C1 segment of cervical spinal cord (tissue), 14 donors: Measurements from ENCODE around the gene ARL15.
A peak's percentile ranks its signal among the peaks of the same experiment; 100 is the strongest.
"Not testable (repeated sequence)": the region's sequence is repeated elsewhere in the genome, so short reads cannot be mapped to it uniquely, and the experiment has no call there.

Source experiments
- DNase-seq, 14 donors: peaks; one replicate each; lab custom pipeline; 2025; lab: John Stamatoyannopoulos, UW

The ARL15 gene

DNA sequence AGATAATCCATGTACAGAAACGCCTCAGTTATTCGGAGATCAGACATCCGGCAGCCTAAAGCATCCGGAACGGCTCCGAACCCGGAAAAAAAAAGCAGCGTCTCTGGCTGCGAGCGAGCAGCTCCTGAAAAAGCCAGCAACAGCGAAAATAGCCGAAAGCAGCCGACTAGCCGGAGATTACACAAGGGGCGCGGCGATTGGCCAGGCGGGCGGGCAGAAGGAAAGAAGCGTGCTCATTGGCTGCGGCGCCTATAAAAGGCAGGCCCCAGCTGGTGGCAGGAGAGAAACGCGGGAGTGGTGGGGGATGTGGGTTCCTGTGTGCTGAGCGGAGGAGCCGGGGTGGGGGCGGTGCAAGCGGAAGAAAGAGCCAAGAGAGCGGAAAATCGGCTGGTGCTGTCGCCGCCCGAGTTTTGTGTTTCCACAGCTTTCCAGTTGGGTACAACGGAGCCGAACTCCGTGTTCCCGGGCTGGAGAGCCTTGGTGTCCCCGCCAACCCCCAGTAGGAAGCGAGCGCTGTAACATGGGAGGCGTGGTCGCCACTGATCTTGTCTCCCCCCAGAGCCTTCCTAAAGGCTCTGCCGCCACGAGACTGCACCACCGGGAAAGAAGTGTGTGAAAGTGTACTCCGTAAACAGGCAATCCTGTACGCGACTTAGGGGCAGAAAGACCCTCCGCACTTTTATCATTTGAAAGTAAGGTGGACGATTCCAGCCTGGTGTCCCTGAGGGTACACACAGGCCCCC, at the start of gene ARL15:
TSS of gene ARL15 (minus strand) at position 141 of the 743 bp plus-strand sequence.
- DNase-seq, result peak; percentile 76 to 97 (median 96)

DNA sequence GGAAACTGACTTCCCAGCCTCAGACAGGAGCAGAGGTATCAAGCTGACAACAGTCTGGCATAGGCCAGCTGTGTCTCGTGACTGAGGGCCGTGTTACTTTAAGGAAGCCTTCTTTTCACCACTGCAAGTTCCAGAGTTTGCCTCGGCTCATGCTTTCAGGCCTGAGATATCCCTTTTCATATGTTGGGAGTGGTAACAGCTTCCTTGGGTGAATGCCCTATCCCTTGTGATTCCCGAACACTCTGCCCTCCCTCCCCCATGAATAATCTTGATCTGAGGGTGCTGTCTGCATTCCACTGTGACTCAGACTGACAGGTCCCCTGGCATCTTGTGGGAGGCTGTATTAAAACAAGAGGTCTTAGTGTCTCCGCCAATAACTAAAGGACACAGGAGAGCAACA, 49.7 kb upstream of the ARL15 start:
- no peak for DNase-seq

DNA sequence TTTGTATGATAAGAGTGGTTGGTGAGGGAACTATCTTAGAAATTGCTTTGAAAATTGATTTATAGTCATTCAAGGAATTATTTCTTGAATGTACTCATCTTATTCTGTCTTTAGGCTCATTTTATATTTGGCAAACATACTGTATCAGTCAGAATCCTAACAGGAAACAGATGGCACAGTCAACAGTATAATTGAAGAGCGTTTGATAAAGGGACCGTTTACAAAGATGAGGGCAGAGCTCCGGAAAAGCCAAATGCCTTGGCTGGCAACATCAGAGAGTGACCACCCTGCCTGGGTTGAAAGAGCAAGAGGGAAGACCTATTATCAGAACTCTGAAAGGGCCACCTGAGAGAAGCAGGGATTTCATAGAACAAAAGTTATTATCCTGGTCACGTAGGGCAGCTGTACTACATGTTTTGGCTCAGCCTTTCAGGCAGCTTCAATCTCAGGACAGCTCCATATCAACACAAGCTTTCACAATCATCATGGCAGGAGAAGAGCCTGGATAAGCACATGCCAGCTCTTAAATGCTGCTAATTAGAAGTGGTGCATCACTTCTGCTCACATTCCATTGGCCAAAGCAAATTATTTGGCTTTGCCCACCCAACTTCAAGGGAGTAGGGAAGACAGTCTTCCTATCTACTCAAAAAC, 47.2 kb upstream of the ARL15 start:
- no peak for DNase-seq

DNA sequence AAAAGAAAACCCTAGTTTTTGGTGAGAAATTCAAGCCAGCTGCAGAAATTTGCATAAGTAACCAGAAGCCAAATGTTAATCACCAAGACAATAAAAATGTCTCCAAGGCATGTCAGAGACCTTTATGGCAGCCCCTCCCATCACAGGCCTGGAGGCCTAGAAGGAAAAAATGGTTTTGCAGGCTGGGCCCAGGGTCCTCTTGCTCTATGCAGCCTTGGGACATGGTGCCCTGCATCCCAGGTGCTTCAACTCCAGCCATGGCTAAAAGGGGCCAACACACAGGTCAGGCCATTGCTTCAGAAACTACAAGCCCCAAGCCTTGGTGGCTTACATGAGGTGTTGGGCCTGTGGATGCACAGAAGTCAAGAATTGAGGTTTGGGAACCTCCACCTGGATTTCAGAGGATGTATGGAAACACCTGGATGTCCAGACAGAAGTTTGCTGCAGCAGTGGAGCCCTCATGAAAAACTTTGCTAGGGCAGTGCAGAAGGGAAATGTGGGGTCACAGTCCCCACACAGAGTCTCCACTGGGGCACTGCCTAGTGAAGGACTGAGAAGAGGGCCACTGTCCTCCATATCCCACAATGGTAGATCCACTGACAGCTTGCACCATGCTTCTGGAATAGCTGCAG, 43.7 kb upstream of the ARL15 start:
- not testable (repeated sequence) for DNase-seq

DNA sequence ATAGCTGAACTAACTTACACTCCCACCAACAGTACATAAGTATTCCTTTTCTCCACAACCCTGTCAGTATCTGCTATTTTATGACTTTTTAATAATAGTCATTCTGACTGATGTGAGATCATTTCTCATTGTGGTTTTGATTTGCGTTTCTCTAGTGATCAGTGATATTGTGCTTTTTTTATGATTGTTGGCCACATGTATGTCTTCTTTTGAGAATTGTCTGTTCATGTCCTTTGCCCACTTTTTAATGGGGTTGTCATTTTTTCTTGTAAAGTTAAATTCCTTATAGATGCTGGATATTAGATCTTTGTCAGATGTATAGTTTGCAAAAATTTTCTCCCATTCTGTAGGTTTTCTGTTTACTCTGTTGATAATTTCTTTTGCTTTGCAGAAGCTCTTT, 42.2 kb upstream of the ARL15 start:
- DNase-seq, result not testable (repeated sequence)

DNA sequence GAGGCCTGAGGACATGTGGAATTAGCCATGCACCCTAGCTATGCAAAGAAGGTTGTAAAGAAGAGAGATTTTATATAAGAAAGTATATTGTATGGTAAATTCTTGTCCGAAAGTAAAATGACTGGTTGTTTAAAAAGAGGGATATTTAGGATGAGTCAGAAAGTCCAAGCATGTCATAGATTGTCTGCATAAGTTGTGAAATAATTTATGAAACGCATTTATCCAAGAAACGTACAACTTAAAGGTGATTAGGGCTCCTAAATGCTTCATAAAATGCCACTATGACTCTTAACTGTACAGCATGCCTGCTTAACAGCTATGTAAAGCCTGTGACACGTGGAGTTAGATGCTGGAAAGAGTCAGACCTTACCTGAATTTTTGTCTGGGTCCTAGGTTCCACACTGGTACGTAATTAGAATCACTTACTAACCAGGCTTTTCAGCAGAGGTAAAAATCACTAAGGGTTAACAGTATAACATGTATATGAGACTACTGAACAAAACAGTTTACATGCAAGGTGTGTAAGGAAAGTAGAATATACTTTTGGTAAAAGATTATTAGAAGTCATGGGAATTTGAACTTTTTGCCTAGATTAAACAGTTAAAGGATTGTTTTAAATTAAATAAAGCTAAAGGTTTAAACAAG, 37.0 kb upstream of the ARL15 start:
- DNase-seq, result no peak

DNA sequence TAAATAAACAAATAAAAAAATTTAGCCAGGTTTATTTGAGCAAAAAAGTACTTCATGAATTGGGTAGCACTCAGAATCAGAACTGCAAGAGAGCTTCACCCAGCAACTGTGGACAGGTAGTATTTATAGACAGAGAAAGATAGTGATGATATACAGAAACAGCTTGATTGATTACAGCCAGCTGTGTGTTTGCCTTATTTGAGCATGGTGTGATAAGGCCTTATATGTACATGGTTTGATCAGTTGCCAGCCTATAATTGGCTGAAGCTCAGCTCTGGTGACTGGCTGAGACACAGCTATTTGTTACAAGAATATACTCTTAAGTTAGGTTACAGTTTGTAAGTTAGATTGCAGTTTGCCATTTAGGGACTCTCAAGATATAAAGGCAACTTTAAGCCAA, 34.3 kb upstream of the ARL15 start:
- no peak for DNase-seq

DNA sequence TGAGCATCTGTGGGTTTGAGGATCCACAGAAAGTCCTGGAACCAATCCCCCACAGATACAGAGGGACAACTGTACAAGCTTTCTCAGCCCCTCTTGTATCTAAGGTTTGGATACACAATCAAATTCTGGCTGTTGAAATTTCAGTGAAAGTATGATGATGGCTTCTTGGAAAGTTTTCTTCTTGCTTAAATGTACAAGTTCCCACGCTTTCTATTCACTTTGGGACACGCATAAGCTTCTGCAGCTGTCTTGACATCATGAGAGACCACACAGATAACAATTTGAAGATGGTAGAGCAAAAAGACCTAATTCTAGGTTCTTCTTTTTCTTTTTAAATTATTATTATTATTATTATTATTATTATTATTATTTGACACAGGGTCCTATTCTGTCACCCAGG, 31.6 kb upstream of the ARL15 start:
- DNase-seq, result no peak

DNA sequence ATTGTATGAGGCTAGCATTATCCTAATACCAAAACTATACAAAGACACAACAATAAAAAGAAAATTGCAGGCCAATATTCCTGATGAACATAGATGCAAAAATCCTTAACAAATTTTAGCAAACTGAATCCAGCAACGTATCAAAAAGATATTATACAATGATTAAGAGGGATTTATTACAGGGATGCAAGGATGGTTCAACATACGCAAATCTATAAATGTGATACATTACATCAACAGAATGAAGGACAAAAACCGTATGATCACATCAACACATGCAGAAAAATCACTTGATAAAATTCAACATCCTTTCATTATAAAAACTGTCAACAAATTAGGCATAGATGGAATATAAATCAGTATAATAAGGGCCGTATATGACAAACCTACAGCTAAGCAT, 27.1 kb upstream of the ARL15 start:
- no peak for DNase-seq

DNA sequence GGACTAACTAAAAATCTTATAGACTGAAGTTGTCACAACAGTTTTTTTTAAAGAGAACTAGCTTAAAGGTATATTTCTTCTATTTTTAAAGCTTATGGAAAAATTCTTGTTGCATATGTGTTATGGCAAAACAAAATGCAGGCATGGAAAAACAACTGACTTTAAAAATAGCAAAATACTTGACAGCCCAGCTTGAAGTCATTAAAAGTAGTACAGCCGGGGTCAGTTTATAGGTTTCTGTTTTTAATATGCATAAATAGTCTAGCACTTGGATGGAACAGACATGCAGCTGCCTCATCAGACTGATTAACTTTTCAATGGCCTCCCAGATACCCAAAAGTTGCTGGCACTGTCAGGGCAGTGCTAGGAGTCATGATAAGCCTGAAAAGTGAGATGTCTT, 22.3 kb upstream of the ARL15 start:
- no peak for DNase-seq

DNA sequence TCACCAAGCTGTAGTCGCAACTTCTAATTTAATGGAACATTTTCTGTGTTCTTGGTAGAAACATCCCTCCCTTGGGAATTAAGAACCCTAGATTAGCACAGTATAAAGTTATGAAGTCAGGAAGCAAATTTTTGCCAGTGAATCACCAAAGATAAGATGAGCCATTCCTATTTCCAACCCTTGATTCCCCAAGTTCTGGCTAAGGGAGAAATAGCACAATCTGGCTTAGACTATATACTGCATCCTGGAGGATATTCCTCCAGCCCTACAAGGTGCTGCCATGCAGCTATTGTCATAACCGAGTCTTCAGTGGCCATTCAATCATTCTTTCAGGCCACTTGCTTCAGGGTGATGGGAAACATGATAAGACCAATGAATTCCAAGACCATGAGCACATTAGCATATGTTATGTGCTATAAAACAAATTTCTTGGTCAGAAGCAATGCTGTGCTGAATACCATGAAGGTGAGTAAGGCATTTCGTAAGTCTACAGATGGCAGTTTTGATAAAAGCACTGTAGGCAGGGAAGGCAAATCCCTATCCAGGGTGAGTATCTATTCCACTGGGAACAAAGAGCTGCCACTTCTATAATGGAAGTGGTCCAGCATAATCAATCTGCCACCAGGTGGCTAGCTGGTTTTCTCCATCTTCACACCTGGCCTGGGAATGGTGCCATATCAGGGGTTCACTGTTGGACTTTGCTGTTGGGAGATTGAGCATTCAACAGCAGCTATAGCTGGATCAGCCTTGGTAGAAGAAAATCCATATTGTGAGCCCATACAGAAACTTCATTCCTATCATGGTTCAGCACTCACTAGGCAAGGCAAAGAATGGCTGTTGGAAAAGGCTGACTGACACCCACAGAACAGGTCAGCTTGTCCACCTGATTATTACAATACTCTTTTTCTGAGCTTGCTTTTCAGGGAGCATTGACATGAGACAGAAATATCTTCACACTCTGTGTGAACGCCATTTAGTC, 19.6 kb upstream of the ARL15 start:
- no peak for DNase-seq

DNA sequence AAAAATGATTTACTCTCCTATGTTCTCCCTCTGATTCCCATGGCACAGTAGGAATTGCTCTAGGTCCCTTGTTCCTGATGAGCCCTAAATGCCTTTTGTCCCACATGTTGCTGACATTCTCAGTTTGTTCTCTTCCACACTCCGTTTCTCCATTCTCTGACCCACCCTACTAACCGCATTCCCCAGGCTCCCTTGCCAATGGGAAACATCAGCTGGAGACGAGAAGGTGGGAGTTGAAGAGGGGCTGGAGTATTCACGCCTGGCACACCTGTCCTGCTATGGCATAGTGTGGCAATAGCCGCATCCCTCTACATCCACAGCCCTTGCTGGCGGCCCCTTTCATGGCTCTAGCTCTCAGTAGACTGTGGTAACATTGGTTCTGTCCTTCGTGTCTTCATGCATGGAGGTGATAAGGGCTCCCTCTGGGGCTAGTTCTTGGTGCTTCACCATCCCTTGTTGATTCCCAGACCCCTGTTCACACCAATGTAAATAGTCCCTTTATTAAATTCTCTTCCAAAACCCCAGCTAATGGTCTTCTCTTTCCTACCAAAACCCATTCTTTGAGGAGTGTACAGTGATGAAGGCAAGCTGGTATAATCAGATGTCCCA, 16.4 kb upstream of the ARL15 start:
- DNase-seq, result no peak

DNA sequence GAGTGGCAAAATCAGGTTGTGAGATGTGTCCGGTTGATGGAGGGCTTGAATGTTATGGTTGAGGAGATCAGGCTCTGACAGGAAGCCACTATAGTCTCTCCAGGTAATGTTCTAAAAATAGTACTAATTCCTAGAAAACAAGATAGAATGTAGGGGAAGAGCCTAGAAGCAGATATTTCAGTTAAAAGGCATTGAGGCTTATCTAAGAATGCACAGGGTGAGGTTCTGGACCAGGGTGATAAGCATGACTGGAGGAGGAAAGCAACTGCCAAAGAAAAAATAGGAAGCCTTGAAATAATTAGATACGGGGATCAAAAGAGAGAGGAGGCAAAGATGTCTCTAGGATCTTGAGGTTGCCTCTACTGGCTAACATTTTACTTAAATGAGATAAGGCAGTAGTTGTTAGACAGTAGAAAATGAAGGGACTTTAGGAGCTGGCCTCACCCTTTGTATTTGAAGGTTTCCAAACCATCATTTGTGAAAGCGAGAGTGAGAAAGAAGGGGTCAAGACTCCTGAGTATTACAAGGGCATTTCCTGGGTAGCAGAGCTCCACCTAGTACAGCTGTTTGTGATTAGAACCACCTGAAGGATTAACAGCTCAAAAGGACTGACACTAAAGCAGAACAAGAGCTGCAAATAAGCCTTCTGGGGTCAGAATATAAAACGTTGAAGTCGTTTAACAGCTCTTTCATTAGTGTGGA, 15.4 kb upstream of the ARL15 start:
- DNase-seq, result no peak

DNA sequence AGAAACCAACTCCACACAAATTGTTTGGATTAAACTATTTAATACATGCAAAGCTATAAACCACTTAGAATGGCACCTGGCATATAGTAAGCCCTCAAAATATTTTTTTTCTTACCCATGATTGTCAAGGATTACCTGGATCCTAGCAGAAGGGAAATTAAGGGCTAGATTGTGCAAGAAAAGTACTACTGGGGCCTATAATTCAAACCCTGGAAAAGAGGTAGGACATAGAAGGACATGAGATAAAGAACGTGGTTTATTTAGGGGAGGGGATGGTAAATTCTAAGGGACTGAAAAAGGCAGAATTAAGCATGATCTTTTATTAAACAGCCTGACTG, 14.9 kb upstream of the ARL15 start:
- DNase-seq, result no peak

DNA sequence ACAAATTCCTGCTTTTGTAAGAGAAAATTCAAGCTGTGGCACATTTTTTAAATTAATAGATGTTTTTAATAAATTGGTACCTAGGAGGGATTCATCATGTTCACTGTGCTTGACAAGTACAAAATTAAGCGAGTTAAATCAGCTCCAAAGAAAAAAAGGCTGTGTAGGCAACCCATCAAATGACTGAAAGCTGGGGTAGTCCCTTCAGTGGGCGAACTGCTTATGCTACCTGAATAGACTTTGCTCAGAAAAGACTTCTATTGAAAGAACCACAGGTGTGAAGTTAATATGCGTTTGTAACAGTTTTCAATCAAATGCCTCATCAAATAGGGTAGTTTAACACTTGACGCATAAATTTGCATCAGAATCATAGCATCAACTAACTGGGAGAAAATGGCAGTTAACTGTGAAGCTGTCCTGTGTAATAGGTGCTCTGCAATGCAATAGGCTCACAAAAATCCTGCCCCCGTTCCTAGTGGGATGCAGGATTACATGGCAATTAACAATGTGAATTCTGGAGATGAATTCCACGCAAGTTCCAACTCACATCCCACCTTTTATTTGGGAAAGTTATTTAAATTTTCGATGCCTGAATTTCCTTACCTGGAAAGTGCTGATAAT, 14.4 kb upstream of the ARL15 start:
- DNase-seq, result no peak

DNA sequence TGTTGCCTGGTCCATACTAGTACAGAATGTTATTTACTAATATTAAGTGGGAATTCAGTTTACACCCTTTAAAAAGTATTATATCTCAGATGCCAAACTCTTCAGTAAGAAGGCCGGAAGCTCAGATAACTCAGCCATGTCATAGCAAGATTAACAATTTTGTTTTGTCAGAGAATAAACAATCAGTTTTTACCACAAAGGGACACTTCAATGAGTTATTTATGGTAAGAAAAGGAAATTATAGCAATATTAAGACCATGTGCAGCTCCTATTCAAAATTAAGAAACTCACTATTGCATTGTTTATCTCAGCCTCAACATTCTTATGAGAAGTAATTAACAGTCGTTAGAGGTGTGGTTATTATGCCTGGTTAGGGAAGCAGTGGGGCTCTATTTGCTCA, 13.1 kb upstream of the ARL15 start:
- DNase-seq, result no peak

DNA sequence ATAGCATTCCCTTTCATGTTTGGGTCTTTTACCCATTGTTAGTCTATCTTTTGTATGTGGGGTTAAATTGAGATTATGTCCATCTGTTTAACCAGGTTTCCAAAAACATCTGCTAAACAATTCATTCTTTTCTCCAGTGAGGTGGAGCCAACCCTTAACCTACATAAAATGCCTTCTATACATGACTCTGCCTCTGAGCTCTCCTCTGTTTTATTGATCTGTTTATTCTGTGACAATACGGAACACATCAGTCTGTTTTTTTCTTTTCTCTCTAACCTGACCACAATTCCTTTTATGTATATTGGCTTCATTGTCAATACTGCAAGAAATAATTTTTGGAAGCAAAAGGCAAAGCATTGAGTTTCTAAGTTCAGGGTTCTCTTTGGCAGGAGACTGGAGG, 9.9 kb upstream of the ARL15 start:
- DNase-seq, result no peak

DNA sequence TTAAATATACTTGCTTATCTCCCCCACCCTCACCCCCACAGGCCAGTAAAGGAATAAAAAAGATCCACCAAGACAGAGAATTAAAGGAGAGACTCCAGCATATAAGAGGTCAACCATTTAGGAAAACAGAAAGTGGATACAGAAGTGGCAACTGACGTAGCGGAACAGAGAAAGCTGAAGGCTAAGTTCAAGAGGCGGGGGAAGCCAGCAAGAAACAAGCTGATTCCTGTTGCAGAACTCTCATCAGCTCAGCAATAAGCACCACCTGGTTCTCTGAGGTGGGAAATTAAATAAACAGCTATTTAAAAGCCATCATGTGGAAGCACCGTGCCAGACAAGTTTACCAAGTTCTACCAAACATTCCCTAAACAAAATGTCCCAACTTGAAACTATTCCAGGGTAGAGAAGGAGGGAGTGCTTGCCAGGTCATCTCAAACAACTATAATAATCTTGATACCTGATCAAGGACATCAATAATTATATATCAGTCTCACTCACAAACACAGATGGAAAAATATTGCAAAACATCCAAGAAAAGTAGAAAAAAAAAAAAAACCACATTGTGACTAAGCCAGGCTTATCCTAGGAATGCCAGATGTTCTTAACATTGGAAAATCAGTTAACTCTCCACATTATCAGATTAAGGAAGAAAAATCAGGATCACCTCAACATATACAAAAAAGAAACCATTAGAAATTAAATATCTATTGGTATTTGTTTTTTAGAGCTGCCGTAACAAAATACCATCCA, 7.3 kb upstream of the ARL15 start:
- DNase-seq, result no peak
